H9 (cell line): ENCODE results near the gene PHF21B. TPM values are rescaled to one million over a fixed set of nuclear protein-coding genes. Genes with fewer than 3 reads are reported as not detected.

Source experiments
- DNase-seq: peaks from one replicate; pipeline ENCODE4 v3.0.0-alpha.2; 2017
- H2AFZ ChIP-seq: one replicate; pipeline ENCODE4 v1.6.1; 2013; ENCODE audit warnings: mild to moderate bottlenecking, low read length, control low read depth, moderate library complexity
- H2AK5ac ChIP-seq: 2 replicates; pipeline ENCODE4 v1.6.1; 2013; ENCODE audit warnings: low read length, control low read depth, mixed read lengths; ENCODE audit not compliant: insufficient read length
- H2BK120ac ChIP-seq: one replicate; pipeline ENCODE4 v1.6.1; 2013; ENCODE audit warnings: low read depth, mild to moderate bottlenecking, low read length, control low read depth, inconsistent platforms; ENCODE audit not compliant: poor library complexity, severe bottlenecking
- H2BK12ac ChIP-seq: 2 replicates; pipeline ENCODE4 v1.6.1; 2013; ENCODE audit warnings: low read length, control low read depth, mixed read lengths, low read depth; ENCODE audit not compliant: insufficient read length
- H2BK15ac ChIP-seq: 2 replicates; pipeline ENCODE4 v1.6.1; 2013; ENCODE audit warnings: low read depth, low read length, control low read depth
- H2BK20ac ChIP-seq: one replicate; pipeline ENCODE4 v1.6.1; 2013; ENCODE audit warnings: low read depth, mild to moderate bottlenecking, low read length, control low read depth, inconsistent platforms; ENCODE audit not compliant: poor library complexity, severe bottlenecking
- H2BK5ac ChIP-seq: 2 replicates; pipeline ENCODE4 v1.6.1; 2013; ENCODE audit warnings: low read length, control low read depth, mixed read lengths; ENCODE audit not compliant: insufficient read length
- H3K14ac ChIP-seq: 2 replicates; pipeline ENCODE4 v1.6.1; 2013; ENCODE audit warnings: low read length, control low read depth; ENCODE audit not compliant: insufficient read depth
- H3K18ac ChIP-seq: 2 replicates; pipeline ENCODE4 v1.6.1; 2013; ENCODE audit warnings: low read depth, mild to moderate bottlenecking, mixed read lengths, low read length, control low read depth; ENCODE audit not compliant: insufficient read length
- H3K23ac ChIP-seq: 2 replicates; pipeline ENCODE4 v1.6.1; 2013; ENCODE audit warnings: low read length, control low read depth, mixed read lengths, low read depth; ENCODE audit not compliant: insufficient read length
- H3K23me2 ChIP-seq: 2 replicates; pipeline ENCODE4 v1.6.1; 2013; ENCODE audit warnings: low read depth, mild to moderate bottlenecking, mixed read lengths, low read length, control low read depth; ENCODE audit not compliant: insufficient read length, poor library complexity, severe bottlenecking
- H3K27ac ChIP-seq: 2 replicates; pipeline ENCODE4 v1.5.1; 2013; ENCODE audit warnings: low read length, control low read depth, mixed read lengths, low read depth; ENCODE audit not compliant: insufficient read length
- H3K27me3 ChIP-seq: 2 replicates; pipeline ENCODE4 v1.6.1; 2013; ENCODE audit warnings: low read length, control low read depth, inconsistent platforms; ENCODE audit not compliant: insufficient read depth
- H3K4ac ChIP-seq: 2 replicates; pipeline ENCODE4 v1.6.1; 2013; ENCODE audit warnings: low read depth, mild to moderate bottlenecking, control low read depth, inconsistent platforms, low read length, moderate library complexity
- H3K4me1 ChIP-seq: 2 replicates; pipeline ENCODE4 v1.6.1; 2013; ENCODE audit warnings: low read length, control low read depth, inconsistent platforms; ENCODE audit not compliant: insufficient read depth
- H3K4me2 ChIP-seq: 2 replicates; pipeline ENCODE4 v1.6.1; 2013; ENCODE audit warnings: low read length, control low read depth, mixed read lengths; ENCODE audit not compliant: insufficient read length, insufficient read depth
- H3K56ac ChIP-seq: 2 replicates; pipeline ENCODE4 v1.6.1; 2013; ENCODE audit warnings: low read depth, mild to moderate bottlenecking, mixed read lengths, low read length, control low read depth; ENCODE audit not compliant: insufficient read length
- H3K79me1 ChIP-seq: 2 replicates; pipeline ENCODE4 v1.6.1; 2013; ENCODE audit warnings: low read depth, mild to moderate bottlenecking, moderate library complexity, low read length, control low read depth, inconsistent platforms; ENCODE audit not compliant: insufficient read depth, poor library complexity, severe bottlenecking
- H3K79me2 ChIP-seq: 2 replicates; pipeline ENCODE4 v1.6.1; 2013; ENCODE audit warnings: low read length, control low read depth, inconsistent platforms; ENCODE audit not compliant: insufficient read depth
- H3K9ac ChIP-seq: 2 replicates; pipeline ENCODE4 v1.6.1; 2013; ENCODE audit warnings: low read length, control low read depth, mixed read lengths; ENCODE audit not compliant: insufficient read length; ENCODE audit errors: extremely low read depth
- H3K9me3 ChIP-seq: one replicate; pipeline ENCODE4 v1.6.1; 2013; ENCODE audit warnings: low read depth, low read length, inconsistent platforms; ENCODE audit not compliant: control insufficient read depth
- H3T11ph ChIP-seq: one replicate; pipeline ENCODE4 v1.6.1; 2013; ENCODE audit warnings: mild to moderate bottlenecking, low read length, control low read depth, inconsistent platforms
- H4K20me1 ChIP-seq: one replicate; pipeline ENCODE4 v1.6.1; 2013; ENCODE audit not compliant: control insufficient read depth, insufficient read length, insufficient read depth
- H4K5ac ChIP-seq: 2 replicates; pipeline ENCODE4 v1.6.1; 2013; ENCODE audit warnings: low read depth, mild to moderate bottlenecking, mixed read lengths, low read length, control low read depth; ENCODE audit not compliant: insufficient read length
- H4K8ac ChIP-seq: replicated peaks from 2 replicates; pipeline ENCODE4 v1.6.1; 2013; ENCODE audit warnings: low read length, control low read depth, mixed read lengths, low read depth; ENCODE audit not compliant: insufficient read length
- H4K91ac ChIP-seq: 2 replicates; pipeline ENCODE4 v1.6.1; 2013; ENCODE audit warnings: low read depth, mild to moderate bottlenecking, moderate library complexity, mixed read lengths, low read length, control low read depth; ENCODE audit not compliant: insufficient read length
- H3K27ac Mint-ChIP-seq, 3 experiments: 2 replicates in 2 of 3; 3 replicates in 1 of 3; pipeline ENCODE4 v1.8.0; 2020 to 2021; ENCODE audit warnings: mixed read lengths in 3 of 3, mild to moderate bottlenecking in 1 of 3, moderate library complexity in 1 of 3
- H3K27me3 Mint-ChIP-seq: 2 replicates; pipeline ENCODE4 v1.8.0; 2021; ENCODE audit warnings: low read depth, mild to moderate bottlenecking, moderate library complexity, mixed read lengths
- H3K36me3 Mint-ChIP-seq, 3 experiments: 2 replicates in 2 of 3; 3 replicates in 1 of 3; pipeline ENCODE4 v1.8.0; 2020 to 2021; ENCODE audit warnings: low read depth in 3 of 3, mixed read lengths in 3 of 3; ENCODE audit not compliant: insufficient read depth in 1 of 3
- H3K4me1 Mint-ChIP-seq, 2 experiments: 2 replicates each; pipeline ENCODE4 v1.8.0; 2020; ENCODE audit warnings: mixed read lengths in 2 of 2
- H3K4me3 Mint-ChIP-seq, 2 experiments: 2 replicates in 1 of 2; 3 replicates in 1 of 2; pipeline ENCODE4 v1.8.0; 2020 to 2021; ENCODE audit warnings: mild to moderate bottlenecking in 2 of 2, mixed read lengths in 2 of 2, moderate library complexity in 1 of 2
- H3K9me3 Mint-ChIP-seq, 2 experiments: 2 replicates in 1 of 2; 3 replicates in 1 of 2; pipeline ENCODE4 v1.8.0; 2020; ENCODE audit warnings: mild to moderate bottlenecking in 2 of 2, mixed read lengths in 2 of 2, moderate library complexity in 1 of 2
- CTCF ChIP-seq: fragments of 200-600 bp; sonication (generic); conservative IDR thresholded peaks from 3 replicates; pipeline ENCODE4 v1.8.0; 2021; ENCODE audit warnings: antibody characterized with exemption, mild to moderate bottlenecking
- WGBS: extraction: QIAGEN DNeasy Blood & Tissue Kit; methylation state at CpG from one replicate; pipeline ENCODE4 v1.1.7; 2013; ENCODE audit warnings: missing lambda C conversion rate, low lambda C conversion rate, mixed read lengths; ENCODE audit not compliant: insufficient read length; ENCODE audit errors: extremely low coverage; 5-methylcytosine and 5-hydroxymethylcytosine counted together
- total RNA-seq: library from RNA; stranded (reverse); gene quantifications from 2 replicates; pipeline ENCODE4 v1.2.1, GENCODE V29; 2021

The PHF21B gene
- total RNA-seq, 1 experiment from 2014 or later, result 60.3 TPM

- H3K79me2 ChIP-seq, result peaks cover 84% of the 10 kb centered on the region; the same call in 1 of the 2 replicates
- no CpG with 5 or more reads among the region's 9 CpGs for WGBS
- H3K9ac ChIP-seq, result no peak overlapping the region
- no peak overlapping the region for H3K4me3 Mint-ChIP-seq
- no peaks in the 10 kb centered on the region for H3K27me3 ChIP-seq
- 0 out of 7 replicates have a peak overlapping the region, but pooled peaks of 1 of the 3 experiments have one; percentile 26 for H3K27ac Mint-ChIP-seq
- no peak overlapping the region for H2BK20ac ChIP-seq
- no peaks in the 10 kb centered on the region for H3K9me3 ChIP-seq
- H3K9me3 Mint-ChIP-seq, result no peaks in the 10 kb centered on the region
- H3K36me3 Mint-ChIP-seq, result peaks cover 28 to 75% (median 63%) of the 10 kb centered on the region in 3 experiments
- peaks cover 8% of the 10 kb centered on the region for H4K20me1 ChIP-seq
- H3K18ac ChIP-seq, result no peak overlapping the region
- no peak overlapping the region for H2AFZ ChIP-seq
- H3K79me1 ChIP-seq, result peaks cover 18% of the 10 kb centered on the region
- no peak overlapping the region for H3T11ph ChIP-seq
- H4K8ac ChIP-seq, result peak overlapping the region; percentile 81
- no peak overlapping the region for H4K5ac ChIP-seq
- no peak overlapping the region for H2BK120ac ChIP-seq
- no peak overlapping the region for H3K4me2 ChIP-seq
- H3K14ac ChIP-seq, result no peak overlapping the region
- H2BK5ac ChIP-seq, result no peak overlapping the region
- no peak overlapping the region for H4K91ac ChIP-seq
- H3K56ac ChIP-seq, result no peak overlapping the region
- no peaks in the 10 kb centered on the region for H3K23me2 ChIP-seq
- no peak overlapping the region for H2BK15ac ChIP-seq
- H3K23ac ChIP-seq, result no peak overlapping the region
- H2BK12ac ChIP-seq, result no peak overlapping the region
- no peak for DNase-seq
- H3K4me1 Mint-ChIP-seq, result peaks cover 60 to 68% of the 10 kb centered on the region in 2 experiments
- no peak overlapping the region for H3K4ac ChIP-seq
- no peak for TF ChIP-seq CTCF
- H3K27me3 Mint-ChIP-seq, result no peaks in the 10 kb centered on the region
- no peak overlapping the region for H3K27ac ChIP-seq
- H3K4me1 ChIP-seq, result peaks cover 4% of the 10 kb centered on the region; the same call in 1 of the 2 replicates
- no peak overlapping the region for H2AK5ac ChIP-seq
Measured at GRCh38 chr22:44997060-44997459, 12.7 kb downstream of the PHF21B start.
